ENCODE measurements around the gene ILF2. TPM values are rescaled to one million over a fixed set of nuclear protein-coding genes. Genes with fewer than 3 reads are reported as not detected.

ILF2 gene
- total RNA-seq, 2 experiments from 2014 or later = 287 to 334 TPM

DNA sequence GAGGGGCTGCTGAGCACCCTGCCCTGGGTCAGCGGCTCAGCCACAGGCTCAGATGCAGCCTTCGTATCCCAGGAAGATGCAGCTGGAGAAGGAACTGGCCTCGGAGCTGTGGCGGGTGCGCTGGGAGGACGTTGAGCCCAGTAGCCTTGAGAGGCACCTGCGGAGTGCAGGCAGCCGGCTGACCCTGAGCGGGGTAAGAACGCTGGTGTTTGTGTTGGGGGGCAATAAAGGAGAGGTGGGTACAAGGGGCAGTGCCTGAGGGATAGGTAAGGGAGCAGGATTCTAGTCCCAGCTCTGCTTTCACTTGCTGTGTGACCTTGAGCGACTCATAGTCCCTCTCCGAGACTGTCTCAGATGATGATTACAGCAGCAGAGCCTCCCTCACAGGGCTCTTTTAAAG, 14.1 kb upstream of the ILF2 start:
- BruUV-seq (replicated peaks) = no TSS peak
- no peak overlapping the region for H3K27ac ChIP-seq (ENCODE audit: low read depth, low read length, poor library complexity, severe bottlenecking)
- peaks cover 12% of the 10 kb centered on the region for H3K4me1 ChIP-seq (ENCODE audit: insufficient read depth, low read length, poor library complexity, severe bottlenecking)
- no peaks in the 10 kb centered on the region for H3K9me3 ChIP-seq (ENCODE audit: low read length)
- H3K4me2 ChIP-seq (ENCODE audit: low read length) = no peak overlapping the region
- no peaks in the 10 kb centered on the region for H3K9me2 ChIP-seq (ENCODE audit: insufficient read depth, low read length)
- POLR2A ChIA-PET = no interaction called here
- intact Hi-C loops (cut with micrococcal nuclease; ENCODE audit: unreplicated experiment) = no loop called here
- TF ChIP-seq, protein P1, sequence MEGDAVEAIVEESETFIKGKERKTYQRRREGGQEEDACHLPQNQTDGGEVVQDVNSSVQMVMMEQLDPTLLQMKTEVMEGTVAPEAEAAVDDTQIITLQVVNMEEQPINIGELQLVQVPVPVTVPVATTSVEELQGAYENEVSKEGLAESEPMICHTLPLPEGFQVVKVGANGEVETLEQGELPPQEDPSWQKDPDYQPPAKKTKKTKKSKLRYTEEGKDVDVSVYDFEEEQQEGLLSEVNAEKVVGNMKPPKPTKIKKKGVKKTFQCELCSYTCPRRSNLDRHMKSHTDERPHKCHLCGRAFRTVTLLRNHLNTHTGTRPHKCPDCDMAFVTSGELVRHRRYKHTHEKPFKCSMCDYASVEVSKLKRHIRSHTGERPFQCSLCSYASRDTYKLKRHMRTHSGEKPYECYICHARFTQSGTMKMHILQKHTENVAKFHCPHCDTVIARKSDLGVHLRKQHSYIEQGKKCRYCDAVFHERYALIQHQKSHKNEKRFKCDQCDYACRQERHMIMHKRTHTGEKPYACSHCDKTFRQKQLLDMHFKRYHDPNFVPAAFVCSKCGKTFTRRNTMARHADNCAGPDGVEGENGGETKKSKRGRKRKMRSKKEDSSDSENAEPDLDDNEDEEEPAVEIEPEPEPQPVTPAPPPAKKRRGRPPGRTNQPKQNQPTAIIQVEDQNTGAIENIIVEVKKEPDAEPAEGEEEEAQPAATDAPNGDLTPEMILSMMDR (conservative IDR thresholded peaks at IDR 0.05; ENCODE audit: low read length) = no peak
- no peak for TF ChIP-seq EZH2phosphoT487 (IDR thresholded peaks at IDR 0.05; ENCODE audit: borderline replicate concordance, low read depth, low read length)
- H2AFZ ChIP-seq (ENCODE audit: low read length) = no peak overlapping the region
- H3K4me3 ChIP-seq (ENCODE audit: low read depth, low read length, poor library complexity, severe bottlenecking) = no peak overlapping the region
- CTCF ChIA-PET (ENCODE audit: unreplicated experiment) = no interaction called here
- H3K79me2 ChIP-seq (ENCODE audit: insufficient read depth, low read depth, low read length) = no peaks in the 10 kb centered on the region
- H4K20me1 ChIP-seq (ENCODE audit: insufficient read depth, low read length) = no peaks in the 10 kb centered on the region
- no peak for DNase-seq (ENCODE audit: low spot score)
- no peaks in the 10 kb centered on the region for H3K36me3 ChIP-seq (ENCODE audit: insufficient read depth, low read length)

DNA sequence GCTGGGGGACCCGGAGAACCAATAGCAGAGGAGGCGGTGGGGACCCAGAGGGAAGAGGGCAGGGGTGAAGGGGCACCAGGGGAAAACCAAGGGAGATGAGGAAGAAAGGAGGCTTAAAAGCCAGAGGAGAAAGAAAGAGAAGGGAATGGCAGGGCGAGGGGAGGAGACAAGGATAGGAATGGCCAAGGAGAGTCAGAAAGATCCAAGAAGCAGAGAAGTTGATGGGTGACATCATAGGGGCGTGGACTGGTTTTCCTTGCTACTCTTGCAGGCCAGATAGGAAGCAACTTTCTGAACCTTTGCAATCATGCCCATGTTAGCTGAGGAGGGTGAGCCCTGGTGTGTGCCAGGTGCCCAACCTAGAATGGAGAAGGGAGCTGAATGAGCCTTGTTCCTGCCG, 13.1 kb upstream of the ILF2 start:
- Histone ChIP-seq H3K27ac (ENCODE audit: low read depth, low read length, poor library complexity, severe bottlenecking) (no peak overlapping the region), H3K4me1 (ENCODE audit: insufficient read depth, low read length, poor library complexity, severe bottlenecking) (peaks cover 6% of the 10 kb centered on the region), H4K20me1 (ENCODE audit: insufficient read depth, low read length) (no peaks in the 10 kb centered on the region), H3K4me2 (ENCODE audit: low read length) (no peak overlapping the region), H3K4me3 (ENCODE audit: low read depth, low read length, poor library complexity, severe bottlenecking) (no peak overlapping the region), H3K9me2 (ENCODE audit: insufficient read depth, low read length) (no peaks in the 10 kb centered on the region), H3K79me2 (ENCODE audit: insufficient read depth, low read depth, low read length) (no peaks in the 10 kb centered on the region), H2AFZ (ENCODE audit: low read length) (no peak overlapping the region), H3K36me3 (ENCODE audit: insufficient read depth, low read length) (no peaks in the 10 kb centered on the region), H3K9me3 (ENCODE audit: low read length) (no peaks in the 10 kb centered on the region)
- no peak for DNase-seq (ENCODE audit: low spot score)
- no peak for TF ChIP-seq EZH2phosphoT487 (IDR thresholded peaks at IDR 0.05; ENCODE audit: borderline replicate concordance, low read depth, low read length)
- TF ChIP-seq, protein P1 (conservative IDR thresholded peaks at IDR 0.05; ENCODE audit: low read length) = no peak
- POLR2A ChIA-PET = no interaction called here
- BruUV-seq (replicated peaks) = no TSS peak
- intact Hi-C loops (cut with micrococcal nuclease; ENCODE audit: unreplicated experiment) = no loop called here
- CTCF ChIA-PET (ENCODE audit: unreplicated experiment) = no interaction called here

DNA sequence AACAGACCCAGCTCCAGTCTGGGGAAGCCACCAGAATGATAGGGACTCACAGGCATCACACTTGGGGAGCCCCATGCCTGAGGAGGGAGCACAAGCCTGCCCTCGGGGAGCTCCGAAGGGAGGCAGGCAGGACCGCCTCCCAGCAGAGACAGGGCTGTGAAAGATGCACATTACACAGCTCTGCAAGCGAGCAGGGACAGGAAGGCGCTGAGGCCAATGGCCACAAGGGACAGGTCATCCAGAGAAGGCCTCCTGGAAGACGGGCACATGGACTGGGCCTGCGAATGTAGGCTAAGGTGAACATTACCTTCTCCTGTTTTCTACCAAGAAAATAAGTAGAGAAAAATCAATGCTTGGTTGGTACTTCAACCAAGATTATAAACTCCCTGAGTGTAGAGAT, 11.9 kb upstream of the ILF2 start:
- H3K79me2 ChIP-seq (ENCODE audit: insufficient read depth, low read depth, low read length) = no peaks in the 10 kb centered on the region
- H3K4me3 ChIP-seq (ENCODE audit: low read depth, low read length, poor library complexity, severe bottlenecking) = no peak overlapping the region
- no peaks in the 10 kb centered on the region for H3K9me2 ChIP-seq (ENCODE audit: insufficient read depth, low read length)
- POLR2A ChIA-PET = interaction anchor here (0.6 kb wide), 1 partner anchor 22 kb away, joined by 4 read pairs; no protein-coding TSS in a partner anchor
- H3K4me2 ChIP-seq (ENCODE audit: low read length) = no peak overlapping the region
- no peak overlapping the region for H3K27ac ChIP-seq (ENCODE audit: low read depth, low read length, poor library complexity, severe bottlenecking)
- no peaks in the 10 kb centered on the region for H4K20me1 ChIP-seq (ENCODE audit: insufficient read depth, low read length)
- no peaks in the 10 kb centered on the region for H3K4me1 ChIP-seq (ENCODE audit: insufficient read depth, low read length, poor library complexity, severe bottlenecking)
- BruUV-seq (replicated peaks) = no TSS peak
- no peaks in the 10 kb centered on the region for H3K36me3 ChIP-seq (ENCODE audit: insufficient read depth, low read length)
- TF ChIP-seq, protein P1 (conservative IDR thresholded peaks at IDR 0.05; ENCODE audit: low read length) = no peak
- no peak for TF ChIP-seq EZH2phosphoT487 (IDR thresholded peaks at IDR 0.05; ENCODE audit: borderline replicate concordance, low read depth, low read length)
- no peak for DNase-seq (ENCODE audit: low spot score)
- H2AFZ ChIP-seq (ENCODE audit: low read length) = no peak overlapping the region
- CTCF ChIA-PET (ENCODE audit: unreplicated experiment) = no interaction called here
- no peaks in the 10 kb centered on the region for H3K9me3 ChIP-seq (ENCODE audit: low read length)
- intact Hi-C loops (cut with micrococcal nuclease; ENCODE audit: unreplicated experiment) = no loop called here

Measured in OCI-LY7 (cell line).